IPS-11a (cell line): ENCODE results near the gene ENO2.
A peak's percentile ranks its signal among the peaks of the same experiment; 100 is the strongest.

ENCODE experiments used
- H3K4me3 ChIP-seq: one replicate; pipeline ENCODE4 v1.5.1; 2013; ENCODE audit warnings: low read depth, low read length, control low read depth

The ENO2 gene

GRCh38 chr12:6912164-6912935, 2.0 kb upstream of the ENO2 start:
- H3K4me3 ChIP-seq: no peak overlapping the region

DNA sequence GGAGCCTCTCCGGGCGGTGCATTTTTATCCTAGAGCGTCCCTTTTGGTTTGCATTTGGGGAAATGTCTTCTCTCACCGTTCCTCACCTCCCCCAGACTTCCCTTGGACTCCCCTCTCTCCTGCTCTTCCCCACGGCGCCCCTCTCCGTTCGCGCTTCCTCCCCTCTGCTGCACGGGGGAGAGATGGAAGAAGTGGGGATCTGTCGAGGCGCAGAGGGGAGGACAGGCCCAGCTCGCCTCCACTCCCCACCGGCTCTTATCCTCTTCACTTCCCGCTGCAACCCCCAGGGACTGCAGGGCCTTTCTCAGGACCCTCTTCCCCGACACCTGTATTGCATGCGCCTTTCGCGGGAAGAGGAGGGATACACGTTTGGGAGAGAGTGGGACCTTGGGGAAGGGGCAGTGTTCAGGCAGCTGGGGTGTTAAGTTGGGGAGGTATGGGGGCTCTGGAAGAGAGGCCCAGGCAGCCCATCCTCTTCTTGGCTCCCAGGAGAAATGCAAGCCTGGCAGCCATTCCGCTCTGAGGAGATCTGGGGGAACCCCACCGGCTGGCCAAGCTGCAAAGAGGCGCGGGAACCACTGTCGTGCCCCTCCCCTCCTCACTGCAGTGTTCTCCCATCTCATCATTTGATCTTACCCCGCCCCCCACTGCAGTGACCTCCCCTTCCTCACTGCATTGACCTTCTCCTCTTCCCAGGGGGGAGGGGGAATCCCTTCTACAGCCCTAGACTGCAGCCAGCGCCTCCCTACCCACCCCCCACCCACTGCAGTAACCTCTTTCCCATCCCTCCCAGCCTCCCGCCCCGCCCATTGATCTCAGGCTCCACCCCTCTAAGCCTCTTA, 788 bp downstream of the ENO2 start:
- peak overlapping the region; percentile 67 for H3K4me3 ChIP-seq

DNA sequence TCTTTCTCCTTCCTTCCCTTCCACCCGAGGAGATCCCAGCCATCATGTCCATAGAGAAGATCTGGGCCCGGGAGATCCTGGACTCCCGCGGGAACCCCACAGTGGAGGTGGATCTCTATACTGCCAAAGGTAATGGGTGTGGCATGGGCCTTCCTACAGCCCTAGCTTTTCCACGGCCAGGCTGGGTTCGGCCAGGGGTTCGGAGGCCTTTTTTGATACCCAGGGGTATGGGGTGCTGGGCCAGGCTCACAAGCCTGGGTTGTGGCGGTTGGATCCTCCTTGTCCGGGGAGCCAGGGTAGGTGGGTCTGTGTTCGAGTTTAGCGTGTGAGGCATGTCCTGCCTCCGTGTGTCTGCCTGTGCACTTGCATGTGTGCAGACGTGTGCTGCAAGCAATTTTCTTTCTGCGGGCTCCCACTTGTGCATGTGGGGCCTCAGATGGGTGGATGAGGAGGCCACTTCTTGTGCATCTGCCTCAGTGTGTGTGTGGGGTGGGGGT, 1.5 kb downstream of the ENO2 start:
- H3K4me3 ChIP-seq: no peak overlapping the region

- H3K4me3 ChIP-seq: no peak overlapping the region
Observed at GRCh38 chr12:6916426-6917200, 2.2 kb downstream of the ENO2 start.

DNA sequence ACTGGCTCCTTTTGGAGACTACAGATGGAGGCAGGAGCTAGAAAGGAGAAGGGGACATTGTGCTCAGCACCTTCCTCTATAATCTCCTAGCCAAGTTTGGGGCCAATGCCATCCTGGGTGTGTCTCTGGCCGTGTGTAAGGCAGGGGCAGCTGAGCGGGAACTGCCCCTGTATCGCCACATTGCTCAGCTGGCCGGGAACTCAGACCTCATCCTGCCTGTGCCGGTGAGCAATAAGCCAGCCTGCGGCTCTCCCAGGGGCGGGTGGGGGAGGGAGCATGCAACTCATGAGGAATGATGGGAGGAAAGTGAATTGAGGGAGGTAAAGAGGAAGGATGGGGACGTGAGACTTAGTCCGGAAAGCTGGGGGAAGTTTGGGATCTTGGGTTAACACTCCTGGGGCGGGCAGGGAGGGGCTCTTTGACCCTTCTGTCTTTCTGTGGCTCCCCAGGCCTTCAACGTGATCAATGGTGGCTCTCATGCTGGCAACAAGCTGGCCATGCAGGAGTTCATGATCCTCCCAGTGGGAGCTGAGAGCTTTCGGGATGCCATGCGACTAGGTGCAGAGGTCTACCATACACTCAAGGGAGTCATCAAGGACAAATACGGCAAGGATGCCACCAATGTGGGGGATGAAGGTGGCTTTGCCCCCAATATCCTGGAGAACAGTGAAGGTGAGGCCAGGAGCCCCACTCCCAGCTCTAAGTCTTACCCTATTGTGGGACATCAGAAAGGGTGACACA, 3.3 kb downstream of the ENO2 start:
- H3K4me3 ChIP-seq: no peak overlapping the region

DNA sequence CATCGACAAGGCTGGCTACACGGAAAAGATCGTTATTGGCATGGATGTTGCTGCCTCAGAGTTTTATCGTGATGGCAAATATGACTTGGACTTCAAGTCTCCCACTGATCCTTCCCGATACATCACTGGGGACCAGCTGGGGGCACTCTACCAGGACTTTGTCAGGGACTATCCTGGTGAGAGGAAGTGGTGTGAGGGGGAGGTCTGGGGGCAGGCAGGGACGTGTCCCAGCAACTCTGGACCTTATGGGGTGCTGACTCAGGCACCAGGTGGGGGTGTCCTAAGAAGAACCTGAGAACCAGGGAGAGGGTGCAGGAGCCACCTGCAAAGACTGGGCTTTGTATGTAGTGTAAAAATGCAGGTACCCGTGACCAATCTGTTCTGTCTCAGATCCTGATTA, 5.2 kb downstream of the ENO2 start:
- H3K4me3 ChIP-seq: no peak overlapping the region

DNA sequence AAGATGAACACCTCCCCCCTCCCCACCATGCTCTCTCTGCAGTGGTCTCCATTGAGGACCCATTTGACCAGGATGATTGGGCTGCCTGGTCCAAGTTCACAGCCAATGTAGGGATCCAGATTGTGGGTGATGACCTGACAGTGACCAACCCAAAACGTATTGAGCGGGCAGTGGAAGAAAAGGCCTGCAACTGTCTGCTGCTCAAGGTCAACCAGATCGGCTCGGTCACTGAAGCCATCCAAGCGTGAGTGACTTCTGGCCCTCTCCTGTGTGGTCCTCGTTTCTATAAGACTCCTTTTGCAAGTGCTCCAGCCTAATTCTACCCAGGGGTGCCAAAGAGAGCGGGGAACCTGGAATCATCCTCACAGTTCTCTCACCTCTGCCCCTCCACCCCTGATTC, 7.2 kb downstream of the ENO2 start:
- H3K4me3 ChIP-seq: no peak overlapping the region

- H3K4me3 ChIP-seq: no peak overlapping the region
Observed at GRCh38 chr12:6921996-6922946, 7.9 kb downstream of the ENO2 start.

DNA sequence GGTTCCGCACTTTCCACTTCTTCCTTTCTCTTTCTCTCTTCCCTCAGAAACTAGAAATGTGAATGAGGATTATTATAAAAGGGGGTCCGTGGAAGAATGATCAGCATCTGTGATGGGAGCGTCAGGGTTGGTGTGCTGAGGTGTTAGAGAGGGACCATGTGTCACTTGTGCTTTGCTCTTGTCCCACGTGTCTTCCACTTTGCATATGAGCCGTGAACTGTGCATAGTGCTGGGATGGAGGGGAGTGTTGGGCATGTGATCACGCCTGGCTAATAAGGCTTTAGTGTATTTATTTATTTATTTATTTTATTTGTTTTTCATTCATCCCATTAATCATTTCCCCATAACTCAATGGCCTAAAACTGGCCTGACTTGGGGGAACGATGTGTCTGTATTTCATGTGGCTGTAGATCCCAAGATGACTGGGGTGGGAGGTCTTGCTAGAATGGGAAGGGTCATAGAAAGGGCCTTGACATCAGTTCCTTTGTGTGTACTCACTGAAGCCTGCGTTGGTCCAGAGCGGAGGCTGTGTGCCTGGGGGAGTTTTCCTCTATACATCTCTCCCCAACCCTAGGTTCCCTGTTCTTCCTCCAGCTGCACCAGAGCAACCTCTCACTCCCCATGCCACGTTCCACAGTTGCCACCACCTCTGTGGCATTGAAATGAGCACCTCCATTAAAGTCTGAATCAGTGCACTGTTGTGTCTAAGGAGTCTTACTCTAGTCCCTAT, 8.8 kb downstream of the ENO2 start:
- no peak overlapping the region for H3K4me3 ChIP-seq

GRCh38 chr12:6923851-6924250, 9.5 kb downstream of the ENO2 start:
- H3K4me3 ChIP-seq: no peak overlapping the region

GRCh38 chr12:6925239-6925539, 10.8 kb downstream of the ENO2 start:
- no peak overlapping the region for H3K4me3 ChIP-seq

DNA sequence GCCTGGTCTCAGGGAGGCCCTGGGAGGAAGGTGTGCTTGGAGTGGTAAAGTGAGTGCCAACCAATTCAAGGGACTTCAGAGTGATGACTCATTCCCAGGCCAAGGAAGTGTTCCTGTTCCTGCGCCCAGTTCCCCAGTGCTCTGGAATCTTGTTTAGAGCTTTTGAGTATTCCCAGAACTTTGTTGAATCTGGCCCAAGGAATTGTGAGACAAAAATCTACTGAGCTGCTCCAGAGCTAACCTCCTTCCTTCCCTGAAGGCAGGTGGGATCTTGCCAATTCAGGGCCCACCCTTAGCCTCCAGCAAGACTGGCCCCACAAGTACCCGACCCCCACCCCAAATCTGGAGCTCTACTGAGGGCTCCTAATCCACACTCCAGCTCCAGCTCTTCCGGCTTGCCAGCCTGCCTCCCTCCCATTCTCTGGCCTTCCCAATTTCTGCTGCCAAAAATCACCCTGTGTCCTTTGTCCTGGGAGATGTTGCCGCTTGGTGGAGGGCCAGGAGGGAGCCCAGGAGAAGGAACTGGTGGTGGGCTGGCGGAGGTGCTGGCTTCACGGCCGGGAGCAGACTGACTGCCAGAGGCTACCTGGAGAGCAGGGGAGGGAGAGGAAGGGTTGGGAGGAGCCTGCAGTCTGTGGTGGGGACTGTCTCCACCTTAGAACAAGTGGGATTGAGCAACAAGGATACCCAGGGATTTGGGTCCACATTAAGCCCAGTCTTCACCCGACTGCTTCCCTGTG, 11.3 kb downstream of the ENO2 start:
- H3K4me3 ChIP-seq: peak overlapping the region; percentile 50

DNA sequence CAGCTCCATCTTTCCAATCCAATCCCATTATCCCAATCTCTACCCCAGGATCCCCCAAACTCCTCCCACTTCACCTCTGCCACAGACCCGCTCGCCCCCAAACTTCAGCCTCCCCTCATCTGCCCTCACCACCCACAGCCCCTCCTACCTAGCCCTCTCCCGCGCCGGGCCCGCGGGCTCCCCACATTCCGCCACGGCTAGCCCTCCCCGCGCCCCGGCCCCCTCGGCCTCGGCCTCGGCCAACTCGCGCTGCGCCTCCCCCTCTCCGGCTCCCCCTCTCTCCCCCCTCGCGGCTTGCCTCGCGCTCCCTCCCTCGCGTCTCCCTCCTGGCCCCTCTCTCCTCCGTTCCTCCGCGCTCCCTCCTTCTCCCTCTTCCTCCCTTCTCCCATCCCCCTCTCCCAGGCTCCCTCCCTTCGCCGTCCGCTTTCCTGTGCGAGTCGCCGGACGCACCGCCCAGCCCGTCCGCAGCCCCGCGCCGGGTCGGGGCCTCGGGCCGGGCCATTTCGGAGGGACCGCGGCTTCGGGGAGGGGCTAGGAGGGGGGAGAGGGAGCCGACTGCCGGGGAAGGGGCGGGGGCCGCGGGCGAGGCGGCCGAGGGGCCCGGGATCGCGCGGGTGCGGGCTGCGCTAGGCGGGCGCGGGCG, 13.1 kb downstream of the ENO2 start, which contains the start of gene ATN1:
ATN1 (plus strand) TSS at position 581 of the 643 bp plus-strand sequence. CDS start 6,043 bp downstream, outside the sequence.
- H3K4me3 ChIP-seq: peak within 1 kb of the TSS; percentile 90

- peak overlapping the region; percentile 90 for H3K4me3 ChIP-seq
Observed at GRCh38 chr12:6928022-6928702, 13.8 kb downstream of the ENO2 start.

- H3K4me3 ChIP-seq: peak overlapping the region; percentile 90
Observed at GRCh38 chr12:6928703-6929407, 14.5 kb downstream of the ENO2 start.
